ELF-1 (cell line): Measurements from ENCODE around the gene PLSCR1.
"Not testable (repeated sequence)": the region's sequence is repeated elsewhere in the genome, so short reads cannot be mapped to it uniquely, and the experiment has no call there.

Experiments
- DNase-seq: peaks from one replicate; pipeline ENCODE4 v3.0.0-alpha.2; 2016; ENCODE audit warnings: low read depth, low spot score

The PLSCR1 gene

GRCh38 chr3:146513386-146514051 lies 30.9 kb downstream of the PLSCR1 start:
- DNase-seq, result no peak

- no peak for DNase-seq
These were observed 32.8 kb downstream of the PLSCR1 start for GRCh38 chr3:146511402-146512134.

GRCh38 chr3:146507331-146508120 lies 36.9 kb downstream of the PLSCR1 start:
- DNase-seq, result peak; percentile 68

GRCh38 chr3:146505516-146505915 lies 38.9 kb downstream of the PLSCR1 start:
- DNase-seq, result no peak

GRCh38 chr3:146504498-146505197 lies 39.8 kb downstream of the PLSCR1 start:
- peak; percentile 84 for DNase-seq

- DNase-seq, result peak; percentile 71
These were observed 40.8 kb downstream of the PLSCR1 start for GRCh38 chr3:146503461-146504202.

- no peak for DNase-seq
These were observed 41.4 kb downstream of the PLSCR1 start for GRCh38 chr3:146502887-146503460.

- no peak for DNase-seq
These were observed 42.7 kb downstream of the PLSCR1 start for GRCh38 chr3:146501752-146502151.

- no peak for DNase-seq
These were observed 44.7 kb downstream of the PLSCR1 start for GRCh38 chr3:146499701-146500100.

GRCh38 chr3:146498002-146498736 lies 46.2 kb downstream of the PLSCR1 start:
- DNase-seq, result no peak

GRCh38 chr3:146497145-146497843 lies 47.1 kb downstream of the PLSCR1 start:
- not testable (repeated sequence) for DNase-seq

- no peak for DNase-seq
These were observed 47.7 kb downstream of the PLSCR1 start for GRCh38 chr3:146496726-146497125.

GRCh38 chr3:146496251-146496650 lies 48.2 kb downstream of the PLSCR1 start:
- no peak for DNase-seq

GRCh38 chr3:146493761-146494160 lies 50.6 kb downstream of the PLSCR1 start:
- no peak for DNase-seq

- DNase-seq, result no peak
These were observed 51.2 kb downstream of the PLSCR1 start for GRCh38 chr3:146493221-146493620.

GRCh38 chr3:146491303-146491702 lies 53.1 kb downstream of the PLSCR1 start:
- no peak for DNase-seq

- no peak for DNase-seq
These were observed 59.1 kb downstream of the PLSCR1 start for GRCh38 chr3:146485297-146485696.

- DNase-seq, result no peak
These were observed 68.2 kb downstream of the PLSCR1 start for GRCh38 chr3:146476094-146476740.

- DNase-seq, result not testable (repeated sequence)
These were observed 69.4 kb downstream of the PLSCR1 start for GRCh38 chr3:146474976-146475375.
